RPMI7951 (cell line): Measurements from ENCODE around the gene NFIC. TPM values are rescaled to one million over a fixed set of nuclear protein-coding genes. Genes with fewer than 3 reads are reported as not detected.
"Not testable (repeated sequence)": the region's sequence is repeated elsewhere in the genome, so short reads cannot be mapped to it uniquely, and the experiment has no call there.

Source experiments
- DNase-seq: peaks from one replicate; pipeline ENCODE4 v3.0.0-alpha.2; 2012; ENCODE audit warnings: low read depth
- total RNA-seq: library from RNA; depleted of rRNA; stranded (reverse); fragments of >200 nt; shearing (Covaris generic); gene quantifications from 2 replicates; pipeline ENCODE4 v1.2.3, GENCODE V29; 2014

The NFIC gene
- total RNA-seq, 1 experiment from 2014 or later, result 20.9 TPM

GRCh38 chr19:3336680-3337523, 29.5 kb upstream of the NFIC start:
- DNase-seq, result peak; percentile 49

- DNase-seq, result no peak
Observed at GRCh38 chr19:3338541-3339181, 27.7 kb upstream of the NFIC start.

GRCh38 chr19:3340340-3340739, 26.0 kb upstream of the NFIC start:
- no peak for DNase-seq

GRCh38 chr19:3342246-3342645, 24.1 kb upstream of the NFIC start:
- no peak for DNase-seq

- DNase-seq, result not testable (repeated sequence)
Observed at GRCh38 chr19:3342962-3343361, 23.4 kb upstream of the NFIC start.

GRCh38 chr19:3343619-3344502, 22.5 kb upstream of the NFIC start:
- DNase-seq, result peak; percentile 93

- DNase-seq, result no peak
Observed at GRCh38 chr19:3344608-3345598, 21.5 kb upstream of the NFIC start.

GRCh38 chr19:3345850-3346460, 20.4 kb upstream of the NFIC start:
- DNase-seq, result no peak

- DNase-seq, result peak; percentile 84
Observed at GRCh38 chr19:3346677-3347353, 19.6 kb upstream of the NFIC start.

- DNase-seq, result no peak
Observed at GRCh38 chr19:3348042-3348441, 18.3 kb upstream of the NFIC start.

GRCh38 chr19:3348469-3348868, 17.9 kb upstream of the NFIC start:
- DNase-seq, result not testable (repeated sequence)

GRCh38 chr19:3350014-3350663, 16.2 kb upstream of the NFIC start:
- peak; percentile 42 for DNase-seq

GRCh38 chr19:3351702-3352447, 14.5 kb upstream of the NFIC start:
- DNase-seq, result no peak

- no peak for DNase-seq
Observed at GRCh38 chr19:3353493-3353892, 12.9 kb upstream of the NFIC start.

- no peak for DNase-seq
Observed at GRCh38 chr19:3356805-3357204, 9.6 kb upstream of the NFIC start.

GRCh38 chr19:3357271-3357991, 9.0 kb upstream of the NFIC start:
- no peak for DNase-seq

GRCh38 chr19:3357992-3358688, 8.2 kb upstream of the NFIC start:
- no peak for DNase-seq

GRCh38 chr19:3358689-3359014, 7.7 kb upstream of the NFIC start:
- no peak for DNase-seq
